NCI-H82 treated with DMSO at 0.1 percent for 48 hours (cell line): Measurements from ENCODE around the gene GJE1.
"Not testable (repeated sequence)": the region's sequence is repeated elsewhere in the genome, so short reads cannot be mapped to it uniquely, and the experiment has no call there.

Experiments used
- DNase-seq: peaks from one replicate; lab custom pipeline; 2025; ENCODE audit not compliant: unreplicated experiment; lab: John Stamatoyannopoulos, UW

The GJE1 gene

GRCh38 chr6:142132625-142133024 lies at the start of gene GJE1:
TSS of gene GJE1 (plus strand) at chr6:142132925. CDS start at chr6:142133159, 234 bp downstream.
- DNase-seq: no peak

DNA sequence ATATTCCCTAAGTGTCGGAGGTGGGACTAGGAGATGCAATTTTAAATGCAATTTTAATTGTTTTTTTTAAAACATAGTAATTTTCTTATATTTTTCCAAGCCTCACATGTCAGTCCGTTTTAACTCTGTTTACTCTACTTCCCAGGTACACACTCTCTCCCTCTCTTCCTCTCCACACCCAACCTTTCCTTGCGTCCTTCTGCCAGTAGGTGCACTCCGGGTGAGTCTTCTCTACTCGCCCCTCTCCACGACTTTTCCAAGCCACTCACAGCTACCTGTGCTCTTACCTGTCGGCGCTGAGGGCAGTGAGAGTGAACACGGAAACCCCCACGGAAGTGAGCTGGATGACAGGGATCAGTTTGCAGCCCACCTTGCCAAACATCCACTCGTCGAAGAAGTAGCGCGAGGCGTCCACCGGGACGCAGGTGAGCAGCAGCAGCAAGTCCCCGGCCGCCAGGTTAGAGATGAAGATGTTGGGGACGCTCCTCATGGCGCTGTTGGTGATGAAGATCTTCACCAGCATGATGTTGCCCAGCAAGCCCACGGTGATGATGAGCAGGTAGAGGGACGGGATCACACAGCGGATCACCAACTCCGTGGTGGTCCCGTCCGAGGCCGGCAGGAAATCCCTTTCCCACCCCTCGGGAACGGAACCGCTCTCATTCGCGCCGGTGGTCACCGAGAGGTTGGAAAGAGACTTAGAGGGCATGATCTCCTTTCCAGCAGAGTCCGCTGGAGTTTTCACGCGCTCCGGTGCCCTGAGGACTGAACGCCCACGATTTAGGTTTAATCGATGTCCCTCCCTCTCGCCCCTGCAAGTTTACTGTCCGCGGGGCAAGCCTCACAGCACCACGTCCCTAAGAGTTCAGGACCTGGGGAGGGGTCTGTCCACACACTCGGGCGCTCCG lies 44.5 kb upstream of the GJE1 start:
- no peak for DNase-seq

- no peak for DNase-seq
Measured at GRCh38 chr6:142088858-142089216, 43.9 kb upstream of the GJE1 start.

- not testable (repeated sequence) for DNase-seq
Measured at GRCh38 chr6:142104820-142105219, 27.9 kb upstream of the GJE1 start.

DNA sequence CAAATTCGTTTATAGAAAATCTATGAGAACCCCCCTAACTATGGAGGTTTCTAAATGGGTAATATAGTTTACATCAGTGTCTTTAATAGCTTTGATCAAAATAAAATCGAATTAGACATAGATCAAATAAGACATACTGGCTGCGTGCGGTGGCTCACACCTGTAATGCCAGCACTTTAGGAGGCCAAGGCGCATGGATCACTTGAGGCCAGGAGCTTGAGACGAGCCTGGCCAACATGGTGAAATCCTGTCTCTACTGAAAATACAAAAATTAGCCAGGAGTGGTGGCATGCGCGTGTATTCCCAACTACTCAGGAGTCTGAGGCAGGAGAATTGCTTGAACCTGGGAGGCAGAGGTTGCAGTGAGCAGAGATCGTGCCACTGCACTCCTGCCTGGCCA lies 21.9 kb upstream of the GJE1 start:
- DNase-seq: not testable (repeated sequence)

DNA sequence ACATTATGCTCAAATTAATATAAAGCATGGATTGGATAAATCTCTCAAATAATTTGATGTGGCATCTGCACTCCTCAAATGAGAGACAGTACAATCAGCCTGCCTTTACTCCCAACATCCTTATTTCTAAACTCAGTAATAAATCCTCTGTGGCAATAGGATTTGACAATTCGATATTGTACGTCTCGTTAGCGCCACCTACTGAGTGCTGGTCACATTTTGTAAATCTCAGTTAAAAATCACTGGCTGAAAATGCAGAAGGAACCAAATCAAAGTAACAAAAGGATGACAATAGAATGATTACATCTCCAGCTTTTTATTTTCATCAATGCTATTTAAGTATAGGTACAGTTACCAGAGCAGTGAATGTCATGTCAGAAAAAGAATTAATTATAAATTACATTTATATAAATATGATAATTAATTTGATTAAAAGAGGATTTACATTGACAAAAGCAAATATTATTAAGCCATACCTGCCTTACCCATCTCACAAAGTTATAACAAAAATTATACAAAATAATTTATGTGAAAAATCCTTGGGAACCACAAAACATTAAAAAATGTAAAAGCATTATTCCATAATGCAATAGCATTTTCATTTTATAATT lies 20.2 kb upstream of the GJE1 start:
- DNase-seq: peak; percentile 59

GRCh38 chr6:142117366-142117765 lies 15.4 kb upstream of the GJE1 start:
- DNase-seq: no peak

DNA sequence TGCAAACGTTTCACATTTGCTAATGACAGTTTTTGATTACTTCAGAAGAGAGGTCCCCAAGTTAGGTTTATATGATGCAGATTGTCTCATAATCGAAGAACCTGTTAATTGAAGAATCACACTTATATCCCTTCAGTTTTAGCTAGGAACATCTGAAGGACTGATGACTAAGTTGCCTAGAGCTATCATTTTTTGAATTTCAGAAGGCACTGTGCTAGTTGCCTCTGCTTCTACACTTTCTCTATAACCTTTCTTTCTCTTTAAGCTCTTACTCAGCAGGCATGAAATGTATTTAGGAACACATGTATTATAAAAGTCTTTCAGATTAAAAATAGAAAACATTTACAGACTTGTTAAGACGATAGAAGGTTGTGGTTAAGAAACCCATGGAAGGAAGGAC lies 14.4 kb upstream of the GJE1 start:
- DNase-seq: no peak

GRCh38 chr6:142118925-142119324 lies 13.8 kb upstream of the GJE1 start:
- no peak for DNase-seq

DNA sequence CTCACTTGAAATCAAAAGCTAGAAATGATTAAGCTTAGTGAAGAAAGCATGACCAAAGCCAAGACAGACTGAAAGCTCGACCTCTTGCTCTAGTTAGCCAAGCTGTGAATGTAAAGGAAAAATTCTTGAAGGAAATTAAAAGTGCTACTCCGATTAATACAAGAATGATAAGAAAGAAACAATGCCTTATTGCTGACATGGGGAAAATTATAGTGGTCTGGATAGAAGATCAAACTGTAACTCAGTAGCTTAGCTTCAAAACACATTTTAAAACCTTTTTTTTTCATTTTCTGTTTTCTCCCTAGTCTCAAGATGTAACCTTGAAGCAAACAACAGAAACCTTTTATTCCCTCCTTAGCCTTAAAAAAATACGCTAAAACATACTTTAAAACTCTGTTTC lies 11.4 kb upstream of the GJE1 start:
- no peak for DNase-seq

DNA sequence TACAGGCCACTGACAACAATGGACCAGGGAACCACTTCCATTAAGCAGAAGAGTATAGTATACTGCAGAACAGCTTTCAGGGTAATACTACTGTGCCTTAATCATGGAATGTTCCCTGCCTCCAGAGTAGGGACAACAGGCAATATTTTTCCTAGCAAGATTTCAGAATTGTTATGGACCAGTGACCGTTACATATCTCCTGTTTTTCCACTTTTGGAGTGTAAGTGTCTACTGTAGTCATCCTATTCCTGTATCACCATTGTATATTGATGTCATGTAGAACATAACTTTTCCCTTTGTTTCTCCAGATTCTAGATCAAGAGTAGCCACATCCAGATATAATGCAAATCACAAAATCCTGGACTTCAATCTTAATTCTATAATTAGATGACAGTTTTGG lies 1.9 kb upstream of the GJE1 start:
- DNase-seq: no peak

- DNase-seq: no peak
Measured at GRCh38 chr6:142138876-142139275, 6.2 kb downstream of the GJE1 start.

- not testable (repeated sequence) for DNase-seq
Measured at GRCh38 chr6:142141531-142141930, 8.8 kb downstream of the GJE1 start.

DNA sequence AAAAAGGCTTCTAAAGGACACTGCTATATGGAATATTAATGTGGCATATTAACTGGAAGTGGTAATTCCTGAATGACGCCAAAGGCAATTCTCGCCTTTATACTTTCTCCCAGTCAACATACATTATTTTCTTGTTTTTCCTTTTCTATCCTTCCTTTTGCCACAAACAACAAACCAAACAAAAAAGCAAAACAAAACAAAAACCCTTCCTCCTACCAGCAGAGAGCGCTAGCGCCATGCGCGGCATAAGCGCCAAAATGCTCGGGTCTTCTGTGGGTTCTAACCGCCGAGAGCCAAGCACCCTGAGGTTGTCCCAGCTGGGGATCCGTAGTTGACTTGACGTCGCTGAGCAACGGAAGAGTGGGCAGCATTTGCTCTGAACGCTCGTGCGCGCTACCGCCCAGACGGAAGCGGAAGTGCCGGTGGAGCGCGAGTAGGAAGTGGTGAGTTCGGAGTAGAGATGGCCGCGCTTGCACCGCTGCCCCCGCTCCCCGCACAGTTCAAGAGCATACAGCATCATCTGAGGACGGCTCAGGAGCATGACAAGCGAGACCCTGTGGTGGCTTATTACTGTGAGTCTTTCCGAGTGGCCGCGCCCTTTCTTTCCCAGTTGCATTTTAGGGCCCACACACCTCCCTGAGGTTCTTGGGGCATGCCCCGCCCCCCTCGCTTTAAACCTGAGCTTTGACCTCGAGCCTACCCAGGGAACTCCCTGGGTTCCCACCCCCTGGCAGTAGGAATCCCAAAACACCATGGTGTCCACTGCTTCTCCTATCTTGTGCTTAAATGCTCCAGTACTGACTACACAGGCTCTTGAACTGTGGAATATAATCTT lies 14.3 kb downstream of the GJE1 start, which contains the start of the genes NMBR and VTA1:
TSS of gene NMBR (minus strand) at position 295 of the 835 bp plus-strand sequence. CDS start 58,464 bp downstream, outside the sequence.
TSS of gene VTA1 (plus strand) at position 436 of the 835 bp plus-strand sequence. CDS start at position 461, 25 bp downstream.
- peak; percentile 94 for DNase-seq

DNA sequence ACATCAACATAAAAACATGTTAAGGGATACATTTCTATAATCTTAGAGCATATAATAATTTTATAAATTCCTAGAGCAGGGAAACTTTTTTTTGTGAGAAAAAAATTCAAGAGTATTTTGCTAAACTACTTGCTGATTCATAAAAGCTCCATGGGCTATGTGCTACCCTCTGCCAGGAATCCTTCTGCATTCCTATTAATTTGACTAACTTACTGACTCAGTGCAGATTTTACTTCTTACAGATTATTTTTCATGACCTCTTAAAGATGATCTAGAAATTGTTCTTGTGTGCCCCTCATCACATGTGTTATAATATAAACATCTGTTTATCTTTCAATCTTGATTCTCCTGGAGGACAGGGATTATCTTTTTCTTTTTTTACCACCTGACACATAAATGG lies 20.0 kb downstream of the GJE1 start:
- no peak for DNase-seq

DNA sequence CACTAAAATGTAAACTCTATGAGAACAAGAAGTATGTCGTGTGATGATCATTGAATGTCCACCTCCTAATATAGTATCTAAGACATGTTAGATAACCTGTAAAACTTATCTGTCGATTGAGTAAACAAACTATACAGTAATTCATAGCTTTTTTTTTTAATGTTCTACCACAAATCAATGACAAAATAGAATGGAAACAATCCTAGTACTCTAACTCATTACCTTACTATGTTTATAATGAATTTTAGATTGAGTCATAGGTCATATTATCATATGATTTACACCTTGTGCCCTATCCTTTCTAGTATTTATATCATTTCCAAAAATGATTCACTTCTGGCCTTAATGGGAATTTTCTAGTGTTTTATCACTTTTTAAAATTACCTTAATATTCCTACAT lies 20.5 kb downstream of the GJE1 start:
- no peak for DNase-seq

- no peak for DNase-seq
Measured at GRCh38 chr6:142154336-142154735, 21.6 kb downstream of the GJE1 start.

DNA sequence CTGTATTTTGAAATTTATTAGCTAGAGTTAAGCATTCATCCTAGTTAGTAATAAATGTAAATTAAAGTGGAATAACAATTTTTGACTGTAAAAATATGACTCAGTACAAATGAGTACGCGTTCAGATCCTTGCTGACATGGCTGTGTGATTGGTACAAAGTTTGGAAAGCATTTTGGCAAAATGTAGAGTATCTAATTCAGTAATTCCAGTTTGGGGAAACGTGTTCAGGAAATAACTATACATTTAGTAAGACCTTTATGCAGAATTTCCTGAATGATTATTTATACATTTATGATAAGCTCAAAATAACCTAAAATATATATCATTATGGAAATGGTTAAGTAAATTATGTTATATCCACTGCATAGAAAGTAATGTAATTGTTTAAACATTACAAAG lies 22.4 kb downstream of the GJE1 start:
- no peak for DNase-seq

- DNase-seq: no peak
Measured at GRCh38 chr6:142155895-142156757, 23.4 kb downstream of the GJE1 start.

DNA sequence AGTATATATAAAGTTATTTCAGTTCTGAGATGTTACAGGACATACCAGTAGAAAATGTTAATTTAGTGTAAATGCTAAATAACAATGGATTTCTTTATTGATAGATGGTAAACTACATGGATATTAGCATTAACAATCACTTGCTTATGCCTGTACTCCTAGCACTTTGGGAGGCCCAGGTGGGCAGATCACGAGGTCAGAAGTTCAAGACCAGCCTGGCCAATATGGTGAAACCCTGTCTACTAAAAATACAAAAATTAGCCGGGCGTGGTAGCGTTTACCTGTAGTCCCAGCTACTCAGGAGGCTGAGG lies 24.0 kb downstream of the GJE1 start:
- DNase-seq: not testable (repeated sequence)

DNA sequence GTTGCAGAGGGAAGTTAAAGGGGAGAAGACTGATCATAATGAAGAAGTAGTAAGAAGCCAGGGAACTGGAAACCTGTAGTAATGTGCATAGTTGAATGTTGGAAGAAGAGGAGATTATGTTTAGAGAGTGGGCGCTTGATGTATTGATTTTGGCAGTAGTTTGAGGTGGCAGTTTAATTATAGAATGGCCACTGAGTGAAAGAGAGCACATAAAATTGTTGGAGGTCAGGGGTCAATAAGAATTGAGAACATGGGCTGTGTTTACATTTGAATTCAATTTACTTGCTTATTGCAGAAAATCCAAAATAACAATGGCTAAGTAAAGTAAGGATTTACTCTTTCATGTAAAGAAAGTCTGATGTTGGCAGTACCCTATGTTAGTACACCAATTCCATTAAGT lies 30.1 kb downstream of the GJE1 start:
- DNase-seq: no peak
